Colon (tissue), 2 donors: ENCODE results near the gene LIPE.

ENCODE experiments used
- FAIRE-seq: peaks from 2 replicates; lab custom pipeline; 2012; peaks lifted over from hg19 to GRCh38; lab: Jason Lieb, UNC
- donor health status: control.
- donor health status: control.

Gene LIPE

GRCh38 chr19:42352301-42353259, 74.6 kb downstream of the LIPE start:
- FAIRE-seq, result no peak
